GM18870 (cell line): ENCODE data around the gene SMG6.
"Not testable (repeated sequence)": the region's sequence is repeated elsewhere in the genome, so short reads cannot be mapped to it uniquely, and the experiment has no call there.

ENCODE experiments used
- ATAC-seq: cut with Tn5 transposase; IDR thresholded peaks from one replicate; pipeline ENCODE4 v1.9.1; 2021; ENCODE audit warnings: moderate library complexity; ENCODE audit not compliant: unreplicated experiment

The SMG6 gene

GRCh38 chr17:2303204-2304188, at the start of gene SMG6, which contains the start of gene SRR:
Gene SMG6, minus strand, starts transcription at chr17:2303785. Its CDS starts 65 bp downstream, at chr17:2303720.
Gene SRR, plus strand, starts transcription at chr17:2303950. Its CDS starts 11,611 bp downstream, at chr17:2315561.
- ATAC-seq: peak; percentile 55

- no peak for ATAC-seq
These were observed 47.7 kb upstream of the SMG6 start for GRCh38 chr17:2351269-2351668.

- no peak for ATAC-seq
These were observed 44.5 kb upstream of the SMG6 start for GRCh38 chr17:2347805-2348685.

- no peak for ATAC-seq
These were observed 42.9 kb upstream of the SMG6 start for GRCh38 chr17:2346475-2346874.

- ATAC-seq: no peak
These were observed 40.9 kb upstream of the SMG6 start for GRCh38 chr17:2344528-2344927.

GRCh38 chr17:2343421-2343820, 39.8 kb upstream of the SMG6 start:
- ATAC-seq: no peak

GRCh38 chr17:2338315-2338657, 34.7 kb upstream of the SMG6 start:
- ATAC-seq: no peak

- ATAC-seq: no peak
These were observed 34.1 kb upstream of the SMG6 start for GRCh38 chr17:2337544-2338314.

- ATAC-seq: no peak
These were observed 33.4 kb upstream of the SMG6 start, which contains the start of gene SGSM2 for GRCh38 chr17:2336852-2337543. Gene SGSM2, plus strand, starts transcription at chr17:2337501. Its CDS starts 188 bp downstream, at chr17:2337689.

- peak; percentile 62 for ATAC-seq
These were observed 32.7 kb upstream of the SMG6 start, which contains the start of gene TSR1 for GRCh38 chr17:2336215-2336851. Gene TSR1, minus strand, starts transcription at chr17:2336457. Its CDS starts 30 bp downstream, at chr17:2336427.

GRCh38 chr17:2335726-2336214, 32.2 kb upstream of the SMG6 start:
- no peak for ATAC-seq

- no peak for ATAC-seq
These were observed 27.7 kb upstream of the SMG6 start for GRCh38 chr17:2331303-2331702.

GRCh38 chr17:2323629-2324314, 20.2 kb upstream of the SMG6 start:
- no peak for ATAC-seq

GRCh38 chr17:2321399-2321798, 17.8 kb upstream of the SMG6 start:
- ATAC-seq: no peak

GRCh38 chr17:2319051-2319450, 15.5 kb upstream of the SMG6 start:
- no peak for ATAC-seq

GRCh38 chr17:2317796-2318195, 14.2 kb upstream of the SMG6 start:
- no peak for ATAC-seq

- not testable (repeated sequence) for ATAC-seq
These were observed 13.3 kb upstream of the SMG6 start for GRCh38 chr17:2316916-2317205.

GRCh38 chr17:2312736-2313135, 9.2 kb upstream of the SMG6 start:
- ATAC-seq: no peak
